NOMO-1 treated with dmso at 0.1 percent for 144 hours (cell line): Measurements from ENCODE around the gene CFAP107.
"Not testable (repeated sequence)": the region's sequence is repeated elsewhere in the genome, so short reads cannot be mapped to it uniquely, and the experiment has no call there.

Source experiments
- DNase-seq: peaks from one replicate; lab custom pipeline; 2025; ENCODE audit not compliant: unreplicated experiment; lab: John Stamatoyannopoulos, UW

Gene CFAP107, protein sequence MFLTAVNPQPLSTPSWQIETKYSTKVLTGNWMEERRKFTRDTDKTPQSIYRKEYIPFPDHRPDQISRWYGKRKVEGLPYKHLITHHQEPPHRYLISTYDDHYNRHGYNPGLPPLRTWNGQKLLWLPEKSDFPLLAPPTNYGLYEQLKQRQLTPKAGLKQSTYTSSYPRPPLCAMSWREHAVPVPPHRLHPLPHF

DNA sequence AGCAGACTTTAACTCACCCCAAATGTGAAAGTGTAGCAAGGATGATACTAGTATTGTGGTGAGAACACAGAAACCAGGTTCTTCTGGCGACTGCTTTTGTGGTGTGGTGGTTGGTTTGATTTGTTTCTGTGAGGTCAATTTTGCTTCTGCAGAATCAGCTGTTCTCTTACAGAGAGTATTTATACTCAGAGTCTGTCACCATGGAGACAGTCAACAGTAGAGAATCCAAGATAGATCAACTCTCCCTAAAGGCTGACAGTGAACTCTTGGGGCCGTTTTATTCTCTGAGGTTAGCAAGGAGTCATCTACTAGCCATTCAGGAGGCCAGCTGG, at the start of gene CFAP107:
Gene CFAP107, plus strand, starts transcription at position 209 of the 332 bp plus-strand sequence. CDS start 231 bp downstream, outside the sequence.
- DNase-seq: no peak

DNA sequence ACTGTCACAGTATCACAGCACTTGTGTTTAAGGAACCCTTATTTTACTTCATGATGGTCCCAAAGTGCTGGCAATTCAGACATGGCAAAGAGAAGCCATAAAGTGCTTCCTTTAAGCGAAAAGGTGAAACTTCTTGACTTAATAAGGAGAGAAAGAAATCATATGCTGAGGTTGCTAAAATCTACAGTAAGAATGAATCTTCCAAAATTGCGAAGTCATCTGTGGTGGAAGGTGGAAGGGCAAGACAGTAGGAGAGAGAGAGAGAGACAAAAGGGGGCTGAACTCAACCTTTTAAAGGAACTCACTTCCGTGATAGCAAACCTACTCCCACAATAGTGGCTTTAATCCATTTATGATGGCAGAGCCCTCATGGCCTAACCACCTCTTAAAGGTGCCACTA, 49.3 kb upstream of the CFAP107 start:
- DNase-seq: no peak

DNA sequence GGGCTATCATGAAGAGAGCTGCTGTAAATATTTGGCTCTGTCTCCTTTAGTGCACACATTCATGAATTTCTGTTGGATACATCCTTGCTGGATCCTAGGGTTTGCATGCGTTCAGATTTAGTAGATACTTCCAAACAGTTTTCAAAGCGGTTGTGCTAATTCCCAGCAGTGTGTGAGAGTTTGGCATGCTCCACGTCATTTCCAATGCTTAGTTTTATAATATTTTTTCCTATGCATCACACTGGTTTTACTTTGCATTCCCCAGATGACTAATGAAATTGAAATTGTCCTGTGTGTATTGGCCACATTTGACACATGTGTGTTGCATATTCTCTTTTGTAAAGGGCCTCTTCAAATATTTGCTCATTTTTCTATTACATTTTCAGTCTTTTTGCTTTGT, 48.6 kb upstream of the CFAP107 start:
- DNase-seq: no peak

DNA sequence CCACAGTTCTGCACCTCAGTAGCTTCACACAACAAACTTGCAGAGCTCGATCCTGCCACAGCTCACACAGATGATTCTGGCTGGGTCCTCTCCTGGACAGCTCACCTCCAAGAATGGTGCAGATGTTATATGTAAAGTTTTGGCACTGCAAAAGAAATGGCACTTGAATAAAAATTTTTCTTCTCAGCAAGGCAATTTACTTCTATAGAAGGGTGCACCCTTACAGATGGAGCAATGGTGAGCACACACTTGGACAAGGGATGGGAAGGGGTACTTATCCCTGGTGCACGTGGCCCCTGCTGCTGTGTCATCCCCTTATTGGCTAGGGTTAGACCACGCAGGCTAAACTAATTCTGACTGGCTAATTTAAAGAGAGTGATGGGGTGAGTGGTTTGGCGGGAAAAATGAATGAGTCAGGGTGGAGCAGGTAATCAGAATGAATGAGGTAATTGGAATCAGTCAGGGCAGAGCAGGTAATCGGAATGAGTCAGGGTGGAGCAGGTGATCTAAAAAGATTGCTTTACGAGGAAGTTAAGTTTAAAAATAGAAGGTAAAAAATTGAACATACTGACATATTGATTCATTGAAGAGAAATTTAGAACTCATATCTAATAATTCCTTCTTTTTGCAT, 42.1 kb upstream of the CFAP107 start:
- DNase-seq: no peak

DNA sequence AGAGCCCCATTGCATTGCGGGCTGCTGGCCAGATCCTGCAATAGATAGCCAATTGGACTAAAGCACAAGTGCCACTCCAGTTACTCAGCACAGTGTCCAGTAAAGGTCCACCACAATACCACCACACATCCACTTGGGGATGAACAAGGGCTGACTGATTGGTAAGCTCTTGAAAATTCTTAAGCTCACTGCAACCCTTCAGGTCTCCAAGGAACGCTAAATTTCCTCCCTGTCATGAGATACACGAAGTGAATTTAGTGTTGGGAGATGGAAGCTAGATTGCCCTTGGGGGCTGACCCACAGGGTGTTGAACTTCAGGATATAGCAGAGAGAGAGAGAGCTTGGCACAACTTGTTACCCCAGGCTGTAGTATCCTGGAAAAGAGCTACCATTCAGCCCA, 39.9 kb upstream of the CFAP107 start:
- no peak for DNase-seq

DNA sequence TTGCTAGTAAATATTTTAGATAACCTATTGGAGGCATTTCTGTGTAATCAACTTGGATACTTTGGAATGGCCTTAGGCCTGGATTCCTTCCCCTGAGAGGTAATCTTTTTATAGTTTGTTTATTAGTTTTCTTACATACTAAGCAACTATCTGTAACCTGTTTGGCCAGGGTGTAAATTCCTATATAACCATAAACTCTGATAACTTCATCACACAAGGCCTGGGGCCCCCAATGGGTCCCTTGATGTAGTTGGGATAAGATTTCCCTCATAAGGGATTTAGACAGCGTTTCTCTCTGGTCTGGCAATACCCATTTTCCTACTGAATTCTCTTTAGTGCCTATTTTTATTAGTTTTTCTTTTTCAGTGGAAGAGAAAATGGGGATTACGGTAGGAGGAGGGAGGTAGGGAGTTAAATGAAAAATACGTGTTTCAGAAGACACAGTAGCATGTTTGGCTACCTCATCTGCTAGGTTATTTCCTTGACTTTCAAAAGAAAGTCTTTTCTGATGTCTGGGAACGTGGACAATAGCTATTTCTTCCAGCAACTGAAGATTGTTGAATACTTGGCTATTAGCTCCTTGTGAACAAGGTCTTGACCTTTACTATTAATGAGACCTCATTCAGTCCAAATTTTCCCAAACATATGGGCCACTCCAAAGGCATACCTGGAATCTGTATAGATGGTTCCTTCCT, 37.5 kb upstream of the CFAP107 start:
- DNase-seq: no peak

DNA sequence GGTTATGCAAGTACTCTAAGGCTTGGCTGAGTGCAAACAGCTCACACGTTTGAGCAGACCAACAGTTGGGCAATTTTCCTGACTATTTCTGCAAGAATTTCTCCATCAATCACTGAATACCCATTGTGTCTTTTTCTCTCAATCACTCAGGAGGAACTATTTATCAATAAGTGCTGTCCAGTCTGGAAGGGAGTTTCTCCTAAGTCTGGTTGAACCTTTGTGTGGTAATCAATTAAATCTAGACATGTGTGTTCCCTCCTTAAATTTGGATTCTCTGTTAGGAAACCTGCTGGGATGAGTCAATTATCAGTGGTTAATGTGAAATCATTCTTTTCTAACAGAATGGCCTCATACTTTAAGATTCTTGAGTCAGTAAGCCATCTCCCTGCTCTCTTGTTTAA, 36.9 kb upstream of the CFAP107 start:
- DNase-seq: no peak

DNA sequence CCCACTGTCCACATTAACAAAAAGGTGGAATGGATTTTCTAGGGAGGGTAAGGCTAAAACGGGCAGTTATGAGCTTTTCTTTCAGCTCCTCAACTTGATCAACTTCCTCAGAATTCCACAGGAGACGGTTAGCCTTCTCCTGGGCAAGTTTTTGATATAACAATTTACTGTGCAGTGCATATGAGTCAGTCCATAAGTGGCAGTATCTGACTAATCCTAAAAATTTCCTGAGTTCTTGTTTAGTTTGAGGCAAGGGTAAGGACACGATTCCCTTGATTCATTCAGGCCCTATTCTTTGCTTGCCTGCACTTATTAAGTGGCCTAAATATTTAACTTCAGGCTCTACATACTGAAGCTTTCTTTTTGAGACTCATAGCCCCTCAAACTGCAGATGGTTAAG, 36.3 kb upstream of the CFAP107 start:
- no peak for DNase-seq

DNA sequence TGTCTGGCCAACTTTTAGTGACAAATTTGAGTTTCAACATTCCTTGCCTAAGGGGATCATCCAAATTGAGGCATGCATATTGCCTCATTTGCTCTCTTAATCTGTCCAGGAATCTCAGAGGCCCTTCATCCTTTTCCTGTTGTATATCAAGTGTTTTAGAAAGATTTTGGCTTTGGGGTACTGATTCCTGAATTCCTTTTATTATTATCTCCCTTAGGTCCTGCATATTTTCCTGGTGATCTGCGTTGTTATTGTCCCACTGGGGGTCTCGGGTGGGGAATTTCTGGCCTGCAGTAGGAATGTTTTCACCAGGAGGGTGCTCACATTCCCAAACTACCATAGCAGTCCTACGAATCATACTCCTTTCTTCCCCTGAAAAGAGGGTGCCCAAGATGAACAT, 34.5 kb upstream of the CFAP107 start:
- no peak for DNase-seq

DNA sequence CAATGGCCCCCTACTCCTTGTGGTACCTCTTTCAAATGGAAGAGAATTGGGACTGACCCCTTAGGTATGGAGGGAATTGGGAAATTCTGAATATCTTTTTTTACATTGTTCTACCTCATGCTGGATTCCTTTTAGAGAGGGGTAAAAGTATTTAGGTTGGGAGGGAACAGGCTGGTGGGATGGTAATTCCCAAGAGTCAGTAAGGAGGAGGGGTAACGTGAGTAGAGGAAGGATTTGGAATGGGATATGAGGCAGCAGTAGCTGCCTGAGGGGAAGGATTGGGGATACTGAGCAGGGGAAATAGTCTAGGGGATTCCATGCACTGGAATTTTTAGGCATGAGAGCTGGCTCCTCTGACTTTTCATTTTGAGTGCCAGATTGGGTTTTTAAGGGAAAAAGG, 33.9 kb upstream of the CFAP107 start:
- no peak for DNase-seq

DNA sequence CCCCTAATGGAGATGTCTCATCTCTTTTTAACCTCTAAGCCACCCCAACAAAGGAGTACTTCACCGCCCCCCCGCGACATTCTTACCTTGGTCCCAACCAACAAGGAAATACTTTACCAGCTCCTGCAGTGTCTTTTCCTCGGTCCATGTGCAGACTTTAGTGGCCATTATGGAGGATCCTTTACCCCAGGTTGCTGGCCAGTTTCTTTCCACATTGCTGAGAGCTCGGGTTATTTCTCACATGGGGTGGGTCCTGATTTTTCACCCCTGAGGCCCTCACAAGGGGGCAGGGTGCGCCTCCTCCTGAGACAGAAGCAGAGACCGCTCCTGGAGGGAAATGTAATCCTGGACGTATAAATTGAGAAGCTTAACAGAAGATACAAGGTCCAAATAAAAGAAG, 33.1 kb upstream of the CFAP107 start:
- DNase-seq: no peak

DNA sequence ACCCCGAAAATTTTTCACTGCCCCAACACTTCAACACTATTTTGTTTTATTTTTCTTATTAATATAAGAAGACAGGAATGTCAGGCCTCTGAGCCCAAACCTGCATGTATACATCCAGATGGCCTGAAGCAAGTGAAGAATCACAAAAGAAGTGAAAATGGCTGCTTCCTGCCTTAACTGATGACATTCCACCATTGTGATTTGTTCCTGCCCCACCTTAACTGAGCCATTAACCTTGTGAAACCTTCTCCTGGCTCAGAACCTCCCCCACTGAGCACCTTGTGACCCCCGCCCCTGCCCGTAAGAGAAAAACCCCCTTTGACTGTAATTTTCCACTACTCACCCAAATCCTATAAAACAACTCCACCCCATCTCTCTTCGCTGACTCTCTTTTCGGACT, 32.3 kb upstream of the CFAP107 start:
- DNase-seq: not testable (repeated sequence)

DNA sequence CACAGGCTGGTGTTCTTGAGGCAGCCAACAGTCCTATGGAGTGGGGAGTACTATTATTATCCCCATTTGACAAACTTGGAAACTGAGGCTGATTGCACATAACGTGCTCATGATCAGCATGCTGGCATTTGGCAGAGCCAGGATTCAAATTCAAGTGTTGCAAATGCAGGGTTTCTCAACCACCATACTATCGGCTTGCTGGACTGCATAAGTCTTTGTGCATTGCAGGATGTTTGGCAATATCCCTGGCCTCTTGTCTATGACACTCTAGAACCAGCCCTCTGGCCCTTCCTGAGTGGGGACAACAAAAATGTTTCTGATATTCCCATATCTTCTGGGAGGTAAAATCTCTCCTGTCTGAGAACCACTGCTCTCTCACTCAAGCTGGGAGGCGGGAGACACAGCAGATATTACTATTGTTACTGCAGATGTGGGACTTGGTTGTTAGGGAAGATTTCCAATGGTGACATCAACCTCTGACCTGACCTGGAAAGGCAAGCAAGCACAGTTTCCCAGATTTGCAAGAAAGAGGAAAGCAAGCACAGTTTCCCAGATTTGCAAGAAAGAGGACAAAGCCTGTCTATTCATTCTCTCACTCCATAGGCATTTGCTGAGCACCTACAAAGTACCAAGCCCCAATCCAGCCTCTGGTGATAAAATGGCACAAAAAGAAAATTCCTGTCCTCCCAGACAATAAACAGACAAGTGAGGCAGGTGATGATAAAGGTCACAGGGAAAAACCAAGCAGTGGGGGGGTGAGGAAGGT, 31.1 kb upstream of the CFAP107 start:
- DNase-seq: no peak

DNA sequence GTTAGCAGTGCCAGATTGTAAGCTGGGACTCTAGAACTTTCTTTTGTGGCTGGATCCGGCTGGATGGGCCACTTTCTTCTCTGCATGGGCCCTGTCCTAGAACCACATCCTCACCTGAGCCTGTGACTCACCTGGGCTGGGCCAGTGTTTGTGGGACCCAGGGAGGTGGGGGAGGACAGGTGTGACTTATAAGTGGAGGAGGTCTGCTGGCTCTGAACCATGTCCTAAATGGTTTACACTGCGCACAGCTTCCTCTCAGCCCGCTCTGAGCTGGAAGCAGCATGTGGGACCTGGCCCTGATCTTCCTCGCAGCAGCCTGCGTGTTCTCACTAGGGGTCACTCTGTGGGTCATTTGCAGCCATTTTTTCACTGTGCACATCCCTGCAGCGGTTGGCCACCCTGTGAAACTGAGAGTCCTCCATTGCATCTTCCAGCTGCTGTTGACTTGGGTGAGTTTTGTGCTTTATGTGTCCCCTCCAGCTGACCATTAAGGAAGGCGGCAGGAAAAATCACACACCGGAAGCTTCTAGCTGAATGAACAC, 30.0 kb upstream of the CFAP107 start, which contains the start of gene AADACL3:
Gene AADACL3, plus strand, starts transcription at position 215 of the 542 bp plus-strand sequence. Its CDS starts 67 bp downstream, at position 282.
- DNase-seq: no peak

DNA sequence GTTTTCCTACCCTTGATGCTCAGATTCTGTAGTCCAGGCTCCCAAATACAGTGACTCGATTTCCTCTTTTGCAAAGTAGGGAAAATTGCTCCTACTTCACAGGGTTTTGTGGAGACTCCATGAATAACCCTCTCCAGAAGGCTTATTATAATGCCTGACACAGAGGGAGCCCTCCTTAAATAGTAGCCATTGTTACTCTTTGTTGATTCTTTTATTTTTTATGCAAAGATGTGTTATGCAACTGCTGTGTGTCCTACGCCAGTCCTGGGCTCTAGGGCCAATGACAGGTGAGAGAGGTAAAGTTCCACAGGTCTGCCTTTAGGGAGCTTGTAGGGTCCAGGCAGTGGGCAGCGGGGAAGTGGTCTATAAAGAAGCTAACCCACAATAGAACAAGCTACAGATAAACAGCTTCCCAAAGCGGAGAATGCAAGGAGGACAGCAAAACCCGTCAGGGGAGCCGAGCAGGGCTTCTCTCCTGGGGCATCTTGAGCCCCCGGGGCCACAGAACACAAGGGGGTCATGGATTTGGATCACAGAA, 28.6 kb upstream of the CFAP107 start:
- DNase-seq: no peak

DNA sequence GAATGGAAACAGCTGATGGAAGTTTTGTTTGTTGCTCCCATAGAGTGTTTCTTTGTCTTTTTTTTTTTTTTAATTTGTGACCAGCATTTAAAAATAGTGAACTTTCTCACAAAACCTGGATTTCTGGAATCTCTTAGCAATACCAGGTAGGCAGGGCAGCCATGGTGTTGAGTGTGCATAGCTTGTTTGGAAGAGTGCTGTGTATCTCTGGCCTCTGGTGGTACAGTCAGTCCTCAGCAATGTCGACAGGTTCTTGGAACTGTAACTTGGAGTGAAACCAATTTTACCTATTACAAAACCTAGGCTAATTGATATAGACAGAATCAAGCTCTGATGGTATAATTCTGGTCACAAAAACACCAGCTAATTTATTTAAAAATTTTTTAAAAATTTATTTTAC, 23.4 kb upstream of the CFAP107 start:
- no peak for DNase-seq

DNA sequence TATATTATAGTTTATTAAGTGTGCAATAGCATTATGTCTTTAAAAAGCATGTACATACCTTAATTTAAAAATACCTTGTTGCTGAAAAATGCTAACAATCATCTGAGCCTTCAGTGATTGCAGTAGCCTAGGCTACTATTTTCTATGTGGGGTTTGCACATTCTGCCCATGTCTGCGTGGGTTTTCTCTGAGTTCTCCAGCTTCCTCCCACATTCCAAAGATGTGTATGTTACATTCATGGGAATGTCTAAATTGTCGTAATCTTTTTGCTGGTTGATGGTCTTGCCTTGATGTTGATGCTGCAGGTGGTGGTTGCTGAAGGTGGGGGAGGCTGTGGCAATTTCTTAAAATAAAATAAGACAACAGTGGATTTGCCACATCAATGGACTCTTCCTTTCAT, 17.6 kb upstream of the CFAP107 start:
- no peak for DNase-seq

DNA sequence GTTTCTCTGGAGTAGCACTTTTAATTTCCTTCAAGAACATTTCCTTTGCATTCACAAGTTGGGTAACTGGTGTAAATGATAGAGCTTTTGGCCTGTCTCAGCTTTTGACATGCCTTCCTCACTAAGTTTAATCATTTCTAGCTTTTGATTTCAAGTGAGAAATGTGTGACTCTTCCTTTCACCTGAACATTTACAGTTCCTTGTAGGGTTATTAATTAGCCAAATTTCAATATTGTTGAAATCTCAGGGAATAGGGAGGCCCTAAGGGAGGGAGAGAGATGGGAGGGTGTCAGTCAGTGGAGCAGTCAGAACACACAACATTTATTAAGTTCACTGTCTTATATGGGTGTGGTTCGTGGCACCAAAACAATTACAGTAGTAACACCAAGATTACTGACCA, 15.8 kb upstream of the CFAP107 start:
- no peak for DNase-seq

DNA sequence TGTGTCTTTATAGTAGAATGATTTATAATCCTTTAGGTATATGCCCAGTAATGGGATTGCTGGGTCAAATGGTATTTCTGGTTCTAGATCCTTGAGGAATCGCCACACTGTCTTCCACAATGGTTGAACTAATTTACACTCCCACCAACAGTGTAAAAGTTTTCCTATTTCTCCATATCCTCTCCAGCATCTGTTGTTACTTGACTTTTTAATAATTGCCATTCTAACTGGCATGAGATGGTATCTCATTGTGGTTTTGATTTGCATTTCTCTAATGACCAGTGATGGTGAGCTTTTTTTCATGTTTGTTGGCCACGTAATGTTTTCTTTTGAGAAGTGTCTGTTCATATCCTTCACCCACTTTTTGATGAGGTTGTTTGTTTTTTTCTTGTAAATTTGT, 14.9 kb upstream of the CFAP107 start:
- DNase-seq: not testable (repeated sequence)

DNA sequence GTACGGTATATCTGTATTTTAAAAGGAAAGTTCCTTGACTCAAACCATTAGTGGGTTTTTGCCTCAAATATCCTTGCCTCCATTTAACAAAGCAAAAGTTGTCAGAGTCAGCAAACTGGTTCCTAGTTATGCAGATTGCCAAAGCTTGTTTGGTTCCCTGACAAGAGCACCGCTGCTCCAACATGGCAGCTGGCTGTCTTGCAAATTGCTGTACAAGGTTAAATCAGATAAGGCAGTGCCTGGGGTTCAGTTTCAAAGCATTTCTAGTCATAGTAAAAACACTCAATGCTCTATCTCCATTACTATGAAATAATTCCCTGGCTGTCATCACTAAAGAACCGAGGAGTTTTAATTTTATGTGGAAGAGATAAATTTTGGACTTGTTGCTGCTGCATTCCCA, 11.3 kb upstream of the CFAP107 start:
- DNase-seq: no peak

DNA sequence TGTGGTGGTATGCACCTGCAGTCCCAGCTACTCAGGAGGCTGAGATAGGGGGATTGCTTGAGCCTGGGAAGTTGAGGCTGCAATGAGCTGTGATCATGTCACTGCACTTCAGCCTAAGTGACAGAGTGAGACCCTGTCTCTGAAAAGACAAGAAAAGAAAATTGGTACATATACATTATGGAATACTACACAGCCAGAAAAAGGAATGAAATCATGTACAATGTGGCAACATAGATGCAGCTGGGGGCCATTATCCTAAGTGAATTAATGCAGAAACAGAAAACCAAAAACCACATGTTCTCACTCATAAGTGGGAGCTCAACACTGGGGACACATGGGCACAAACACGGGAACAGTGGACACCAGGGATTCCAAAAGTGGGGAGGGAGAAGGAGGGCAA, 7.1 kb upstream of the CFAP107 start:
- no peak for DNase-seq
